Mesodermal cell (in vitro differentiated cells): Measurements from ENCODE around the gene FNIP2.

Source experiments
- H3K27ac ChIP-seq: 2 replicates; pipeline ENCODE4 v1.7.0; 2013; ENCODE audit warnings: mild to moderate bottlenecking, low read depth, low read length, moderate library complexity; ENCODE audit not compliant: severe bottlenecking
- H3K36me3 ChIP-seq: 2 replicates; pipeline ENCODE4 v1.7.1; 2013; ENCODE audit warnings: mild to moderate bottlenecking, low read length, moderate library complexity; ENCODE audit not compliant: control insufficient read depth, insufficient read depth
- H3K4me1 ChIP-seq: one replicate; pipeline ENCODE4 v1.7.1; 2013; ENCODE audit warnings: mild to moderate bottlenecking, low read length; ENCODE audit not compliant: insufficient read depth, control insufficient read depth, poor library complexity, severe bottlenecking
- H3K4me3 ChIP-seq: 2 replicates; pipeline ENCODE4 v1.7.0; 2013; ENCODE audit warnings: low read length, control low read depth, mild to moderate bottlenecking; ENCODE audit not compliant: insufficient read depth, poor library complexity, severe bottlenecking; ENCODE audit errors: extremely low read depth
- H3K9me3 ChIP-seq: 2 replicates; pipeline ENCODE4 v1.7.1; 2013; ENCODE audit warnings: mild to moderate bottlenecking, low read length, moderate library complexity; ENCODE audit not compliant: control insufficient read depth
- WGBS, 2 experiments: methylation state at CpG; one replicate each; pipeline ENCODE4 v1.1.5; 2013; ENCODE audit warnings: missing lambda C conversion rate in 2 of 2; ENCODE audit not compliant: insufficient coverage in 2 of 2; 5-methylcytosine and 5-hydroxymethylcytosine counted together

FNIP2 gene

GRCh38 chr4:158837527-158838141, 68.8 kb downstream of the FNIP2 start:
- Histone ChIP-seq H3K9me3 (no peaks in the 10 kb centered on the region), H3K4me3 (no peak overlapping the region), H3K4me1 (no peaks in the 10 kb centered on the region), H3K36me3 (peaks cover 11% of the 10 kb centered on the region), H3K27ac (no peak overlapping the region)
- WGBS, 2 experiments, result no CpG with 5 or more reads among the region's 2 CpGs

- Histone ChIP-seq H3K27ac (no peak overlapping the region), H3K36me3 (peaks cover 11% of the 10 kb centered on the region)
- 83 to 94% methylated on average over 1 to 2 of the region's 4 CpGs for WGBS, 2 experiments
These were observed 71.3 kb downstream of the FNIP2 start for GRCh38 chr4:158840131-158840530.

GRCh38 chr4:158841540-158841939, 72.7 kb downstream of the FNIP2 start:
- 82 to 100% methylated on average over 1 to 2 of the region's 3 CpGs for WGBS, 2 experiments
- Histone ChIP-seq H3K4me1 (no peaks in the 10 kb centered on the region), H3K36me3 (peaks cover 5% of the 10 kb centered on the region), H3K27ac (no peak overlapping the region), H3K9me3 (no peaks in the 10 kb centered on the region), H3K4me3 (no peak overlapping the region)

More at GRCh38 chr4:158840131-158840530, 71.3 kb downstream of the FNIP2 start:
- Histone ChIP-seq H3K9me3 (no peaks in the 10 kb centered on the region), H3K4me3 (no peak overlapping the region), H3K4me1 (no peaks in the 10 kb centered on the region)

GRCh38 chr4:158845311-158846041, 76.7 kb downstream of the FNIP2 start:
- Histone ChIP-seq H3K27ac (no peak overlapping the region), H3K4me1 (no peaks in the 10 kb centered on the region), H3K36me3 (no peaks in the 10 kb centered on the region), H3K9me3 (no peaks in the 10 kb centered on the region), H3K4me3 (no peak overlapping the region)
- 36 to 52% methylated on average over 2 of the region's 4 CpGs for WGBS, 2 experiments

- 96 to 97% methylated on average over 4 of the region's 4 CpGs for WGBS, 2 experiments
- peaks cover 4% of the 10 kb centered on the region for H3K36me3 ChIP-seq
These were observed 78.7 kb downstream of the FNIP2 start for GRCh38 chr4:158847535-158847934.

GRCh38 chr4:158849681-158850080, 80.9 kb downstream of the FNIP2 start:
- H3K4me1 ChIP-seq, result no peaks in the 10 kb centered on the region
- WGBS, 2 experiments, result 67 to 86% methylated on average over 1 of the region's 2 CpGs

More at GRCh38 chr4:158847535-158847934, 78.7 kb downstream of the FNIP2 start:
- Histone ChIP-seq H3K4me1 (no peaks in the 10 kb centered on the region), H3K27ac (no peak overlapping the region), H3K9me3 (no peaks in the 10 kb centered on the region), H3K4me3 (no peak overlapping the region)

GRCh38 chr4:158850371-158850770, 81.5 kb downstream of the FNIP2 start:
- Histone ChIP-seq H3K36me3 (peaks cover 4% of the 10 kb centered on the region), H3K27ac (no peak overlapping the region), H3K9me3 (no peaks in the 10 kb centered on the region), H3K4me3 (no peak overlapping the region), H3K4me1 (no peaks in the 10 kb centered on the region)

More at GRCh38 chr4:158849681-158850080, 80.9 kb downstream of the FNIP2 start:
- Histone ChIP-seq H3K9me3 (no peaks in the 10 kb centered on the region), H3K27ac (no peak overlapping the region), H3K36me3 (peaks cover 4% of the 10 kb centered on the region), H3K4me3 (no peak overlapping the region)

GRCh38 chr4:158850800-158851644, 82.2 kb downstream of the FNIP2 start:
- no peaks in the 10 kb centered on the region for H3K4me1 ChIP-seq
- peaks cover 4% of the 10 kb centered on the region for H3K36me3 ChIP-seq
- no peak overlapping the region for H3K4me3 ChIP-seq
- no peaks in the 10 kb centered on the region for H3K9me3 ChIP-seq
- WGBS, 2 experiments, result 64 to 100% methylated on average over 1 to 3 of the region's 7 CpGs
- no peak overlapping the region for H3K27ac ChIP-seq

GRCh38 chr4:158854236-158854635, 85.4 kb downstream of the FNIP2 start:
- WGBS, 2 experiments, result 86 to 94% methylated on average over 4 to 5 of the region's 6 CpGs
- Histone ChIP-seq H3K36me3 (peaks cover 10% of the 10 kb centered on the region), H3K27ac (no peak overlapping the region), H3K4me3 (no peak overlapping the region), H3K9me3 (no peaks in the 10 kb centered on the region), H3K4me1 (no peaks in the 10 kb centered on the region)

GRCh38 chr4:158856852-158857251, 88.0 kb downstream of the FNIP2 start:
- Histone ChIP-seq H3K9me3 (no peaks in the 10 kb centered on the region), H3K4me1 (no peaks in the 10 kb centered on the region), H3K27ac (no peak overlapping the region), H3K36me3 (peaks cover 21% of the 10 kb centered on the region), H3K4me3 (no peak overlapping the region)
- no CpG with 5 or more reads among the region's 2 CpGs for WGBS, 2 experiments
